Measurements from ENCODE around the gene KIF5C. TPM values are rescaled to one million over a fixed set of nuclear protein-coding genes. Genes with fewer than 3 reads are reported as not detected.
A peak's percentile ranks its signal among the peaks of the same experiment; 100 is the strongest.

Gene KIF5C
- total and polyA plus RNA-seq, 2 experiments from 2014 or later, result 0.11 to 0.19 TPM

DNA sequence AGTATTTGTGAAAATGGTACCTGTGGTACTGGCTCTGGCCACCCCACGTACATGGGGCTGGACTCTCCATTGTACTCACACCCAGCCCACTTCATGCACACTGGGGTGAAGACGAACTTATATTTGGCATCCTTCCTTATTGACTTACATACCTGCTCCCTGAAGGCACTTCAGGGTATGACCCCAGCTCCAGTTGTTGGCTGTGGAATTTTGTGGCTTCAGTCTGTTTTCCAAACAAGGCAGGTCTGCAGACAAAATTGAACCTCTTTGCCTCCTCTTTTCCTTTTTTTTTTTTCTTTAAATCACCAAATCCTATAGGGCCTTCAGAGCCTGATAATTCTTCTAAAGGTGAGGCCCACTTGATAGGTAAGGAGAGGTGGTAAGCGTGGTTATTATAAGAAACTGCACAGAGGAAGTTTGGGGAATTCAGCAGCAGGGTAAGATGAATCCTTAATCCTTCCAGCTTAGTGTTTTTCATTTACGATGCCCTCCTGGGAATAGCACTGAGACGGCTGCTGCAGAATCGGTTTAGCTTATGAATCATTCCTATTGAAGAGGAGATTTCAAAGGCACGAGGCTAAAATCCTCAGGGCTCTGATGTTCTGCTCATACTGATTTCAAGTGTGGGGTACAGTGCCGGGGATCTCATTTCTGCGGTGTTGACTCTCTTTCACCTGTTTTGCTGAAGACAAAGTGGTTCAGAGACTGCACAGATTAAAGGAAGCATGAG, 55.2 kb downstream of the KIF5C start:
- 44 to 46% methylated on average over 9 of the region's 9 CpGs for WGBS, 2 experiments (ENCODE audit: low coverage in 1 of 2, low lambda C conversion rate in 2 of 2, missing lambda C conversion rate in 2 of 2)
- Histone ChIP-seq H3K9ac (no peak overlapping the region), H3K4me3 (no peak overlapping the region), H3F3A (ENCODE audit: insufficient read depth) (no peaks in the 10 kb centered on the region), H3K4me1 (ENCODE audit: insufficient read depth) (no peaks in the 10 kb centered on the region), H3K36me3 (ENCODE audit: low read depth) (no peaks in the 10 kb centered on the region), H3K9me2 (ENCODE audit: insufficient read depth) (no peaks in the 10 kb centered on the region), H2AFZ (no peak overlapping the region), H3K79me2 (ENCODE audit: insufficient read depth) (no peaks in the 10 kb centered on the region), H3K4me2 (ENCODE audit: unreplicated experiment) (no peak overlapping the region), H4K20me1 (ENCODE audit: insufficient read depth) (no peaks in the 10 kb centered on the region), H3K27me3 (replicated peaks; ENCODE audit: insufficient read depth) (no peaks in the 10 kb centered on the region), H3K9me3 (ENCODE audit: low read depth) (no peaks in the 10 kb centered on the region), H3K27ac (no peak overlapping the region)
- TF ChIP-seq EZH2 (IDR thresholded peaks at IDR 0.05; ENCODE audit: insufficient read depth, poor library complexity, severe bottlenecking) (no peak), EZH2phosphoT487 (IDR thresholded peaks at IDR 0.05; ENCODE audit: insufficient read depth, low read depth) (no peak)
- DNase-seq, result peak; percentile 29
- in situ Hi-C loops (cut with MboI), result no loop called here

DNA sequence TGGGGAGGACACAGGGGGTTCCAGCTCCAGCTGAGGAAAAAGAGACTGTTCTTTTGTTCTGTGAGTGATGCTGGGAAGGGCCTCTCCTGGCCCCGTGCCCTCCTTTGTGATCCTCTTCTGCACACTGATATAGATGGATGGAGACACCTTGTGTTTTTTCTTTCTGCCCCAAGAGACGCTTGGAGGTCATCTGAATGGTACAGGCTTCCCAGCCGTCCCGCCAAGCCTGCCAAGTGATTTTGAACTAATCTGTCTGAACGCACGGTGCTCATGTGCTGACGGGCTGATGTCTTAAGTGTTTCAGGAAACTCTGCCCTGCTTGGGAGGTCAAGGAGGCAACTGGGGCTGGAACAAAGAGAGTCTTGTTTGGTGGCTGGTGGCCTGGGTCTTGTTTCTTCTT, 57.5 kb downstream of the KIF5C start:
- Histone ChIP-seq H3K9me2 (ENCODE audit: insufficient read depth) (no peaks in the 10 kb centered on the region), H4K20me1 (ENCODE audit: insufficient read depth) (no peaks in the 10 kb centered on the region), H3K4me3 (no peak overlapping the region), H3K27ac (no peak overlapping the region), H3F3A (ENCODE audit: insufficient read depth) (no peaks in the 10 kb centered on the region), H3K79me2 (ENCODE audit: insufficient read depth) (no peaks in the 10 kb centered on the region), H3K4me2 (ENCODE audit: unreplicated experiment) (no peak overlapping the region), H3K36me3 (ENCODE audit: low read depth) (no peaks in the 10 kb centered on the region), H3K9me3 (ENCODE audit: low read depth) (no peaks in the 10 kb centered on the region), H3K4me1 (ENCODE audit: insufficient read depth) (no peaks in the 10 kb centered on the region), H3K9ac (no peak overlapping the region), H2AFZ (no peak overlapping the region), H3K27me3 (replicated peaks; ENCODE audit: insufficient read depth) (0 out of 2 replicates have a peak, but pooled peaks cover 3% of the 10 kb centered on the region)
- DNase-seq, result no peak
- TF ChIP-seq EZH2 (IDR thresholded peaks at IDR 0.05; ENCODE audit: insufficient read depth, poor library complexity, severe bottlenecking), result no peak
- no peak for TF ChIP-seq EZH2phosphoT487 (IDR thresholded peaks at IDR 0.05; ENCODE audit: insufficient read depth, low read depth)
- in situ Hi-C loops (cut with MboI), result no loop called here
- 58 to 59% methylated on average over 7 of the region's 7 CpGs for WGBS, 2 experiments (ENCODE audit: low coverage in 1 of 2, low lambda C conversion rate in 2 of 2, missing lambda C conversion rate in 2 of 2)

DNA sequence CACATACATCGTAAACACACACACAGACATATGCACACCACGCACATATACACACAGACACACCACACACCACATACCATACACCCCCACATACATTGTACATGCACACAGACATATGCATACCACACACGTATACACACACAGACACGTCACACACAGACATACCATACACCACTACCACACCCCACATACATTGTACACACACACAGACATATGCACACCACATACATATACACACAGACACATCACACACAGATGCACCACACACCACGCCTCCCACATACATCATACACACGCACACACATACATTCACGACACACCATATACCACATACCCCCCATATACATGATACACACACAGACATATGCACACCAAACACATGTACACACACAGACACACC, 58.4 kb downstream of the KIF5C start:
- 66 to 68% methylated on average over 7 of the region's 7 CpGs for WGBS, 2 experiments (ENCODE audit: low coverage in 1 of 2, low lambda C conversion rate in 2 of 2, missing lambda C conversion rate in 2 of 2)
- Histone ChIP-seq H3K27ac (no peak overlapping the region), H3F3A (ENCODE audit: insufficient read depth) (no peaks in the 10 kb centered on the region), H3K4me3 (no peak overlapping the region), H3K36me3 (ENCODE audit: low read depth) (no peaks in the 10 kb centered on the region), H3K9me2 (ENCODE audit: insufficient read depth) (no peaks in the 10 kb centered on the region), H3K79me2 (ENCODE audit: insufficient read depth) (no peaks in the 10 kb centered on the region), H3K4me1 (ENCODE audit: insufficient read depth) (no peaks in the 10 kb centered on the region), H3K4me2 (ENCODE audit: unreplicated experiment) (no peak overlapping the region), H2AFZ (no peak overlapping the region), H3K9me3 (ENCODE audit: low read depth) (no peaks in the 10 kb centered on the region), H3K27me3 (replicated peaks; ENCODE audit: insufficient read depth) (0 out of 2 replicates have a peak, but pooled peaks cover 3% of the 10 kb centered on the region), H3K9ac (no peak overlapping the region), H4K20me1 (ENCODE audit: insufficient read depth) (no peaks in the 10 kb centered on the region)
- DNase-seq, result no peak
- in situ Hi-C loops (cut with MboI), result no loop called here
- TF ChIP-seq EZH2phosphoT487 (IDR thresholded peaks at IDR 0.05; ENCODE audit: insufficient read depth, low read depth) (no peak), EZH2 (IDR thresholded peaks at IDR 0.05; ENCODE audit: insufficient read depth, poor library complexity, severe bottlenecking) (no peak)

DNA sequence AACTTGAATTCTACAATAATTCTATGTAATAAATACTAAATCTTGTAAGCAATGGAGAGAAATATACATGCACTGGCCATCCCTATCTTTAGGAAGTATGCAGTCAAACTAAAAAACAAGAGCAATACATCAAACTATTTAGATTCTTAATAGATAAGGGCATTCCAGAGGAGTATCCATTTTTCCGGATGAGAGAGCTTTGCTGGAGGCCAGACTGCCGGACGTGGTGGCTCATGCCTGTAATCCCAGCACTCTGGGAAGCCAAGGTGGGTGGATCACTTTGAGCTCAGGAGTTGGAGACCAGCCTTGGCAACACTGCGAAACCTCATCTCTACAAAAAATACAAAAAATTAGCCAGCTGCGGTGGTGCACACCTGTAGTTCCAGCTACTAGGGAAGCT, 60.8 kb downstream of the KIF5C start:
- H3F3A ChIP-seq (ENCODE audit: insufficient read depth), result no peaks in the 10 kb centered on the region
- no peaks in the 10 kb centered on the region for H3K79me2 ChIP-seq (ENCODE audit: insufficient read depth)
- no peaks in the 10 kb centered on the region for H3K36me3 ChIP-seq (ENCODE audit: low read depth)
- H3K4me2 ChIP-seq (ENCODE audit: unreplicated experiment), result no peak overlapping the region
- H3K9me2 ChIP-seq (ENCODE audit: insufficient read depth), result no peaks in the 10 kb centered on the region
- TF ChIP-seq EZH2phosphoT487 (IDR thresholded peaks at IDR 0.05; ENCODE audit: insufficient read depth, low read depth) (no peak), EZH2 (IDR thresholded peaks at IDR 0.05; ENCODE audit: insufficient read depth, poor library complexity, severe bottlenecking) (no peak)
- no peak for DNase-seq
- WGBS, 2 experiments (ENCODE audit: low coverage in 1 of 2, low lambda C conversion rate in 2 of 2, missing lambda C conversion rate in 2 of 2), result 58 to 60% methylated on average over 5 of the region's 5 CpGs
- no peaks in the 10 kb centered on the region for H4K20me1 ChIP-seq (ENCODE audit: insufficient read depth)
- H3K4me1 ChIP-seq (ENCODE audit: insufficient read depth), result no peaks in the 10 kb centered on the region
- no peaks in the 10 kb centered on the region for H3K9me3 ChIP-seq (ENCODE audit: low read depth)
- no peak overlapping the region for H2AFZ ChIP-seq
- no peak overlapping the region for H3K9ac ChIP-seq
- in situ Hi-C loops (cut with MboI), result no loop called here
- H3K4me3 ChIP-seq, result no peak overlapping the region
- H3K27me3 ChIP-seq (replicated peaks; ENCODE audit: insufficient read depth), result 0 out of 2 replicates have a peak, but pooled peaks cover 6% of the 10 kb centered on the region
- no peak overlapping the region for H3K27ac ChIP-seq

All from GM23248 (cell line).